Measurements from ENCODE around the gene IGFBP2. TPM values are rescaled to one million over a fixed set of nuclear protein-coding genes. Genes with fewer than 3 reads are reported as not detected.

IGFBP2 gene
- polyA plus RNA-seq, 3 donors from 2014 or later = 0.66 to 0.70 TPM; not detected in 1

- DNase-seq = no peak
- peaks cover 2 to 11% (median 4%) of the 10 kb centered on the region in 3 donors for H3K27me3 Mint-ChIP-seq (ENCODE audit: low read depth in 3 of 3)
- no peak overlapping the region for H3K27ac Mint-ChIP-seq
- no peaks in the 10 kb centered on the region for H3K36me3 Mint-ChIP-seq
- no peaks in the 10 kb centered on the region for H3K4me1 Mint-ChIP-seq
- H3K4me3 Mint-ChIP-seq = no peak overlapping the region
- no peaks in the 10 kb centered on the region for H3K9me3 Mint-ChIP-seq
Measured at GRCh38 chr2:216678813-216679657, 45.8 kb downstream of the IGFBP2 start.

DNA sequence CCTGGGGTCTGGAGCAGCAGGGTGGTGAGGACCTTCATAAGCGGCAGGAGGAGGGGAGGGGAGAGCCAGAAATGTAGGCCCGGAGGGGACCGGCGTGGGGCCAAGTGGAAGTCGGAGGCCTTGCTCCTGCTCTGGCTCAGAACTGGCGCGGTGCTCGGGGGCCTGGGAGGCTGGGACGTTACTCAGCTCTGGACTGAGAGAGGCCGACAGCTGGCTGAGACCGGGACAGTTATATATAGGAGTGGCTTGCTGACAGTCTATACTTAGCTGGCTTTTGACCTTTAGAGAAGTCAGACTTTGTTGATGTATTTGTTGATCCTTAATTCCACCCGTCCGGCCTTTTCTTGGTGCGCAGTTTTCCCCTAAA lies 46.4 kb downstream of the IGFBP2 start:
- no peak overlapping the region for H3K27ac Mint-ChIP-seq
- H3K9me3 Mint-ChIP-seq = no peaks in the 10 kb centered on the region
- H3K4me3 Mint-ChIP-seq = no peak overlapping the region
- H3K4me1 Mint-ChIP-seq = no peaks in the 10 kb centered on the region
- no peak for DNase-seq
- no peaks in the 10 kb centered on the region for H3K36me3 Mint-ChIP-seq
- peaks cover 2 to 11% (median 4%) of the 10 kb centered on the region in 3 donors for H3K27me3 Mint-ChIP-seq (ENCODE audit: low read depth in 3 of 3)

GRCh38 chr2:216680951-216681629 lies 47.9 kb downstream of the IGFBP2 start:
- Mint-ChIP-seq H3K9me3 (no peaks in the 10 kb centered on the region), H3K4me3 (no peak overlapping the region), H3K27ac (no peak overlapping the region), H3K4me1 (no peaks in the 10 kb centered on the region), H3K36me3 (no peaks in the 10 kb centered on the region), H3K27me3 (ENCODE audit: low read depth in 3 of 3) (peaks cover 4 to 11% (median 5%) of the 10 kb centered on the region in 3 donors)
- no peak for DNase-seq

GRCh38 chr2:216681683-216682082 lies 48.5 kb downstream of the IGFBP2 start:
- Mint-ChIP-seq H3K27me3 (ENCODE audit: low read depth in 3 of 3) (peaks cover 5 to 11% (median 7%) of the 10 kb centered on the region in 3 donors), H3K9me3 (no peaks in the 10 kb centered on the region), H3K4me1 (no peaks in the 10 kb centered on the region), H3K36me3 (no peaks in the 10 kb centered on the region), H3K4me3 (no peak overlapping the region), H3K27ac (no peak overlapping the region)
- DNase-seq = no peak

DNA sequence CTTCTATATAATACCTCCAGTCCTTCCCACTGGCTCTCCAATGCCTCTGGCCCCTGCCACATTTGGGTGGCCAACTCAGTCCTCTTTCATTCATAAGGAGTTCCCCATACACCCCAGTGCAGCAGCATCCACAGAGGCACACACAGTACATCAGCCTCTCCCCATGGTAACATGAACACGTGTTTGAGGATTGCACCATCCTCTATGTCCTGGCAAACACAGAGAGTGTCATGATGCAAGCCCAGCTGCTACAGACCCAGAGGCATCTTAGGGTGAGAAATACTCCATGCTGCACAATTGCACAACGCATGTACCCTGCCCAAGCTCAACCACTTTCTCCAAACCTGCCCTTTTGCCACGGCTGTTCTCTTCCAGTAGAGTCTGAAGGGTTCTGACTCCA lies 50.6 kb downstream of the IGFBP2 start:
- H3K9me3 Mint-ChIP-seq = no peaks in the 10 kb centered on the region
- H3K4me3 Mint-ChIP-seq = no peak overlapping the region
- peaks cover 6 to 12% (median 10%) of the 10 kb centered on the region in 3 donors for H3K27me3 Mint-ChIP-seq (ENCODE audit: low read depth in 3 of 3)
- no peak overlapping the region for H3K27ac Mint-ChIP-seq
- no peaks in the 10 kb centered on the region for H3K36me3 Mint-ChIP-seq
- DNase-seq = no peak
- no peaks in the 10 kb centered on the region for H3K4me1 Mint-ChIP-seq

GRCh38 chr2:216685327-216685875 lies 52.2 kb downstream of the IGFBP2 start:
- Mint-ChIP-seq H3K36me3 (no peaks in the 10 kb centered on the region), H3K27ac (no peak overlapping the region), H3K4me1 (no peaks in the 10 kb centered on the region), H3K9me3 (no peaks in the 10 kb centered on the region), H3K4me3 (no peak overlapping the region), H3K27me3 (ENCODE audit: low read depth in 3 of 3) (peaks cover 10 to 16% (median 13%) of the 10 kb centered on the region in 3 donors)
- no peak for DNase-seq

DNA sequence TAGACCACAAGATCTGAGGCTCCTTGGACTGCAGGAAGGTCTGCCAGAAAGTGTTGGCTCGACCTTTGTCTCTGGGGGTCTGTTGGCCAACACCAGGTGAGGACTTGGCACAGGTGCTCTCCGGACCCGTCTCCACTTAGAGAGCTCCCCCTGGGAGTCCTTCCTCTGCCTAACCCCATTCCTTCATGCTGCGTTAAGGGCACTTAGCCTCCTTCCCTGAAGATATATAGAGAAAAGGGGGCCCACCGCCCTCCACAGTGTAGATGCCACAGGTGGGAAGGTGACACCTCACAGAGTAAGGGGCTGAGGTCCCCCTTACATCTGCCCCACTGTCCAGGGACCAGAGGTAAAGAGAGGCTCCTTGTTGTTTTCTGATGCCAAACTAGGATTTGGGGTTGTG lies 53.9 kb downstream of the IGFBP2 start:
- H3K27me3 Mint-ChIP-seq (ENCODE audit: low read depth in 3 of 3) = peaks cover 15 to 17% (median 17%) of the 10 kb centered on the region in 3 donors
- H3K36me3 Mint-ChIP-seq = no peaks in the 10 kb centered on the region
- DNase-seq = no peak

DNA sequence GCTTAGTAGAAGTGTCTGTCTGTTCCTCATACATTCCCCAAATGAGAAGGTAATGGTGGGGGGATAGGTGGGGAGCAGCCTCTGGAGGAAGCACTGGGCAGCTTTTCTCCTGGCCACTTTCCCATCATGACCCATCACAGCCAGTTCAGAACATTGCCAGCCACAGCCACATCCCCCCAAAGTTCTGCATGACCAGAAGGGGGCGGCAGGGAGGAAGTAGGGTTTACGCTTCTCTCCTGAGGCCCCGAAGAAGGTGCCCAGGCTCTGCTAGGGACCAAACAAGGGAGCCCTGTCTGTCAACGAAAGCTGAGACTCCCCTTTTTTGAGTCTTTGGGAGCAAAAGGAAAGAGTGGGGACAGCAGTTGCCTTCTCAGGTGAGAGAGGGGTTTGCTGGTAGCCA lies 54.4 kb downstream of the IGFBP2 start:
- H3K9me3 Mint-ChIP-seq = no peaks in the 10 kb centered on the region
- H3K4me3 Mint-ChIP-seq = no peak overlapping the region
- peaks cover 15 to 21% (median 20%) of the 10 kb centered on the region in 3 donors for H3K27me3 Mint-ChIP-seq (ENCODE audit: low read depth in 3 of 3)
- H3K36me3 Mint-ChIP-seq = no peaks in the 10 kb centered on the region
- DNase-seq = no peak
- H3K27ac Mint-ChIP-seq = no peak overlapping the region
- peaks cover 15 to 18% of the 10 kb centered on the region in 2 donors for H3K4me1 Mint-ChIP-seq

More for the DNA sequence above, 53.9 kb downstream of the IGFBP2 start:
- Mint-ChIP-seq H3K27ac (no peak overlapping the region), H3K9me3 (no peaks in the 10 kb centered on the region), H3K4me3 (no peak overlapping the region), H3K4me1 (peaks cover 10 to 12% of the 10 kb centered on the region in 2 donors)

DNA sequence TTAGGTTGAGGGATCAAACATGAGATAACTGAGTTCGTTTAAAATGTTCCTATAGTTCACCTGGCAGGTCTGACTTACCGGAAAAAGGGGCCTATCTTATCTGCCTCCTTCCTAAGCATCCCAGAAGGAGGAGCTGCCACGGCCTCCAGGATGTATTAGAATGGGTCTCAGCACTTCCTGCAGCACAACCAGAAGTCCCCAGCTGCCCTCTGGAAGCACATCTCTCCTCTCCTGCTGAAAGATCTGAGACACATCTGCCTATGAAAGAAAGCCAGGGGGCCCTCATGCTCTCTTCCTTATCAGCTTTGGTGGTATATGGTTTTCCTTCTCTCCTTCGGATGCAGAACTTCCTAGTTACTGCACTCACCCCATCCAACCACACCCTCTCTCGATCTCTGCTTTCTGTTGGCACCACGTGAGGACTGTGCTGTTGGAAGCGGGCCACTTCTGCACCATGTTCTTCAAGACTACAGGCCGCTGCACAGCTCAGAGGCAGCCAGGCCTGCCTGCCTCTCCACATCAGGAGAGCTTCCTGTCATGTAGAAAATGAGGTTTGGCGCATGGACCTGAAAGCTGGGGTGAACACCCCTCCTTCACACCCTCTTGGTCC lies 55.6 kb downstream of the IGFBP2 start:
- H3K4me3 Mint-ChIP-seq = no peak overlapping the region
- H3K9me3 Mint-ChIP-seq = no peaks in the 10 kb centered on the region
- peaks cover 18 to 23% (median 19%) of the 10 kb centered on the region in 3 donors for H3K27me3 Mint-ChIP-seq (ENCODE audit: low read depth in 3 of 3)

DNA sequence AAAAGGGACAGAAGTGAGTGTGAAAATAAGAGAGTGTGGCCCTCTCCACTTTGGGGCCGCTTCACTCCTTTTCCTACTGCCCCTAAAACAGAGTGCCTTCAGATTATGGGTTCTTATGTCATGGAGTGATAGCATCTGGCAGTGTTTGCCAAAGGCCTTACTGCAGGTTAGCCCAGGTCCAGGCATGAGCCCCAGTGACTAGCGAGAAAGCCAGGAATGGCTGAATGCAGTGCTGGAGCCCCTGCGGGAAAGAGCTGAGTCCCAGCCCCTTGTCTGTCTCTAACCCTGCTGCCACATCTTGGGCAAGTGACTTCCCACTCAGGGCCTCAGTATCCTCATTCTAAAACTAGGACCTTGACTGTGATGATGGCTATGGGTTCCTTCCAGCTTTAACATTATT lies 56.2 kb downstream of the IGFBP2 start:
- Mint-ChIP-seq H3K36me3 (no peaks in the 10 kb centered on the region), H3K4me3 (no peak overlapping the region), H3K9me3 (no peaks in the 10 kb centered on the region), H3K4me1 (peaks cover 24 to 29% of the 10 kb centered on the region in 2 donors), H3K27me3 (ENCODE audit: low read depth in 3 of 3) (peaks cover 19 to 26% (median 20%) of the 10 kb centered on the region in 3 donors), H3K27ac (no peak overlapping the region)
- no peak for DNase-seq

More for the DNA sequence above, 55.6 kb downstream of the IGFBP2 start:
- Mint-ChIP-seq H3K27ac (no peak overlapping the region), H3K36me3 (no peaks in the 10 kb centered on the region), H3K4me1 (peaks cover 23 to 28% of the 10 kb centered on the region in 2 donors)
- DNase-seq = no peak

DNA sequence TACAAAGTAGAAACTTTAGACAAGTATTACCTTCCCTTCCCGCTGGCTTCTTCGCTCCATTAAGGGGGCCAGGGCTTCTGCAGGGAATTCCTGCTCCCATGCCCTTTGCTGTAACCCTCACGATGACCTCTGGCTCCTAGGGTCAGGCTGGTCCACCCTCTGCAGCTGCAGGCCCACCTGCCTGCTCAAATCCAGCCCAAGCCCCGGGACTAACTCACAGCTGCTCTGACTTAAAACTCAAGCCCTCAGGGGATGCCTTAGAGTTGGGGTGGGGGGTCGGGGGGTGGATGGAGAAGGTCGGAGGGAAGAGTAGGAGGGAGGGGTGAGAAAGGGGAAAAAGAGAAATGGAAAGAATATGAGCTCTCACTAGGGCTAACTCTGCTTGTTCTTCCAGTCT lies 57.2 kb downstream of the IGFBP2 start:
- peaks cover 24 to 29% of the 10 kb centered on the region in 2 donors for H3K4me1 Mint-ChIP-seq
- no peaks in the 10 kb centered on the region for H3K9me3 Mint-ChIP-seq
- H3K36me3 Mint-ChIP-seq = no peaks in the 10 kb centered on the region
- H3K27ac Mint-ChIP-seq = no peak overlapping the region
- DNase-seq = no peak
- H3K4me3 Mint-ChIP-seq = no peak overlapping the region
- peaks cover 19 to 28% (median 22%) of the 10 kb centered on the region in 3 donors for H3K27me3 Mint-ChIP-seq (ENCODE audit: low read depth in 3 of 3)

GRCh38 chr2:216690853-216691741 lies 57.9 kb downstream of the IGFBP2 start:
- H3K4me3 Mint-ChIP-seq = peak overlapping the region in 4 of 5 donors; percentile 4 to 66 (median 38)

More at GRCh38 chr2:216690853-216691741, 57.9 kb downstream of the IGFBP2 start:
- Mint-ChIP-seq H3K36me3 (no peaks in the 10 kb centered on the region), H3K27ac (no peak overlapping the region), H3K9me3 (no peaks in the 10 kb centered on the region), H3K4me1 (peaks cover 24 to 29% of the 10 kb centered on the region in 2 donors), H3K27me3 (ENCODE audit: low read depth in 3 of 3) (peaks cover 20 to 27% (median 26%) of the 10 kb centered on the region in 3 donors)
- no peak for DNase-seq
